Measurements from ENCODE around the gene ATP6V0A4. TPM values are rescaled to one million over a fixed set of nuclear protein-coding genes. Genes with fewer than 3 reads are reported as not detected.

Gene ATP6V0A4
- not detected in 2 replicates for total RNA-seq
- total RNA-seq (2013): not detected
- not detected in 2 replicates for polyA plus RNA-seq
- not detected in 2 replicates for polyA minus RNA-seq

GRCh38 chr7:138797715-138798320, at the start of gene ATP6V0A4, which contains the start of gene TMEM213:
TSS of gene ATP6V0A4 (minus strand) at chr7:138798196. CDS start at chr7:138771247, 26,949 bp downstream.
TSS of gene TMEM213 (plus strand) at chr7:138797994. CDS start at chr7:138798105, 111 bp downstream.
- intact Hi-C loops (cut with micrococcal nuclease): no loop called here
- ChIA-PET POLR2A (no interaction called here), CTCF (no interaction called here)
- Histone ChIP-seq H3K27ac (ENCODE audit: low read length in 2 of 2) (no peak within 1 kb of the TSS), H3K79me2 (ENCODE audit: control insufficient read depth, insufficient read depth, low read length) (no peaks in the 10 kb centered on the region), H3K4me2 (replicated peaks; ENCODE audit: low read depth, low read length, poor library complexity, severe bottlenecking) (no peak within 1 kb of the TSS), H3K27me3 (replicated peaks in 1 of 4; ENCODE audit: control extremely low read depth in 1 of 4, control insufficient read depth in 3 of 4, insufficient read depth in 4 of 4, low read length in 3 of 4) (no peaks in the 10 kb centered on the region), H2AFZ (ENCODE audit: insufficient read depth, low read depth, low read length, poor library complexity, severe bottlenecking) (no peak within 1 kb of the TSS), H3K9me3 (ENCODE audit: control extremely low read depth in 1 of 3, control insufficient read depth in 2 of 3, insufficient read depth in 1 of 3, low read length in 2 of 3) (no peaks in the 10 kb centered on the region), H3K4me3 (ENCODE audit: control extremely low read depth in 1 of 5, extremely low read depth in 1 of 5, insufficient read depth in 1 of 5, low read depth in 2 of 5, low read length in 4 of 5) (no peak within 1 kb of the TSS), H4K20me1 (ENCODE audit: control insufficient read depth, insufficient read depth, low read length, poor library complexity, severe bottlenecking) (no peaks in the 10 kb centered on the region), H3K36me3 (replicated peaks in 1 of 2; ENCODE audit: control extremely low read depth in 1 of 2, control insufficient read depth in 1 of 2, extremely low read depth in 1 of 2, insufficient read depth in 2 of 2, low read length in 1 of 2) (no peaks in the 10 kb centered on the region), H3K9ac (ENCODE audit: low read length) (no peak within 1 kb of the TSS), H3K4me1 (ENCODE audit: control insufficient read depth in 2 of 2, insufficient read depth in 2 of 2, low read length in 2 of 2) (no peaks in the 10 kb centered on the region)
- no peaks in the 10 kb centered on the region for H3K4me1 Mint-ChIP-seq
- ATAC-seq (ENCODE audit: low read depth) (no peak), DNase-seq (no peak)
- TF ChIP-seq EZH2 (IDR thresholded peaks at IDR 0.05; ENCODE audit: borderline replicate concordance, insufficient read depth, low read depth, low read length, poor library complexity, severe bottlenecking): no peak
- TF ChIP-seq, protein P1, sequence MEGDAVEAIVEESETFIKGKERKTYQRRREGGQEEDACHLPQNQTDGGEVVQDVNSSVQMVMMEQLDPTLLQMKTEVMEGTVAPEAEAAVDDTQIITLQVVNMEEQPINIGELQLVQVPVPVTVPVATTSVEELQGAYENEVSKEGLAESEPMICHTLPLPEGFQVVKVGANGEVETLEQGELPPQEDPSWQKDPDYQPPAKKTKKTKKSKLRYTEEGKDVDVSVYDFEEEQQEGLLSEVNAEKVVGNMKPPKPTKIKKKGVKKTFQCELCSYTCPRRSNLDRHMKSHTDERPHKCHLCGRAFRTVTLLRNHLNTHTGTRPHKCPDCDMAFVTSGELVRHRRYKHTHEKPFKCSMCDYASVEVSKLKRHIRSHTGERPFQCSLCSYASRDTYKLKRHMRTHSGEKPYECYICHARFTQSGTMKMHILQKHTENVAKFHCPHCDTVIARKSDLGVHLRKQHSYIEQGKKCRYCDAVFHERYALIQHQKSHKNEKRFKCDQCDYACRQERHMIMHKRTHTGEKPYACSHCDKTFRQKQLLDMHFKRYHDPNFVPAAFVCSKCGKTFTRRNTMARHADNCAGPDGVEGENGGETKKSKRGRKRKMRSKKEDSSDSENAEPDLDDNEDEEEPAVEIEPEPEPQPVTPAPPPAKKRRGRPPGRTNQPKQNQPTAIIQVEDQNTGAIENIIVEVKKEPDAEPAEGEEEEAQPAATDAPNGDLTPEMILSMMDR (IDR thresholded peaks at IDR 0.05): no peak
- no peaks in the 10 kb centered on the region for H3K9me3 Mint-ChIP-seq (ENCODE audit: insufficient read depth)
- WGBS (ENCODE audit: insufficient coverage): 61% methylated on average over 10 of the region's 14 CpGs
- peaks cover 4% of the 10 kb centered on the region for H3K27me3 Mint-ChIP-seq
- H3K27ac Mint-ChIP-seq: no peak within 1 kb of the TSS
- H3K4me3 Mint-ChIP-seq: no peak within 1 kb of the TSS

DNA sequence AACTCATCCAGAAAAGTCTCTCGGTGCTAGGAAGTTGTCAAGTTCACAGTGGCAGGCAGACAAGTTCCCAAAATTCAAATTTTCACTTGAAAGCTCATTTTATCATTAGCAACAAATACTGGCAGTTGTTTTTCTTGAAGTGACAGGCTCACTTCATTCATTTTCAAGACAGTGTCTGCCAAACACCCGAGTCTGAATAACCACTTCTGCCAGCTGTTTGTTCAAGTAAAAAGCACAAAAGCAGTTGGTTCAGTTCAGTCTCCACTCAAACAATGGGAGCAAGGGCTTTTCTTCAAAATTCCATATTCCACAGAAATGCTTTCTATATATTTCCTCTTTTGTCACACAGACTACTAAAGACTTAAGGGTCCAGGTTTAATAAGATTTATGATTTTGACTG, 47.7 kb upstream of the ATP6V0A4 start:
- ChIA-PET CTCF (no interaction called here), POLR2A (no interaction called here)
- DNase-seq (no peak), ATAC-seq (ENCODE audit: low read depth) (no peak)
- no peak overlapping the region for H3K27ac ChIP-seq (ENCODE audit: low read length in 2 of 2)
- no peaks in the 10 kb centered on the region for H3K4me1 ChIP-seq (ENCODE audit: control insufficient read depth in 2 of 2, insufficient read depth in 2 of 2, low read length in 2 of 2)
- H3K9ac ChIP-seq (ENCODE audit: low read length): no peak overlapping the region
- H3K36me3 ChIP-seq (replicated peaks in 1 of 2; ENCODE audit: control extremely low read depth in 1 of 2, control insufficient read depth in 1 of 2, extremely low read depth in 1 of 2, insufficient read depth in 2 of 2, low read length in 1 of 2): no peaks in the 10 kb centered on the region
- no peak for TF ChIP-seq EZH2 (IDR thresholded peaks at IDR 0.05; ENCODE audit: borderline replicate concordance, insufficient read depth, low read depth, low read length, poor library complexity, severe bottlenecking)
- TF ChIP-seq, protein P1 (IDR thresholded peaks at IDR 0.05): no peak
- no peaks in the 10 kb centered on the region for H4K20me1 ChIP-seq (ENCODE audit: control insufficient read depth, insufficient read depth, low read length, poor library complexity, severe bottlenecking)
- peaks cover 3% of the 10 kb centered on the region for H3K9me3 Mint-ChIP-seq (ENCODE audit: insufficient read depth)
- 50% methylated on average over 2 of the region's 2 CpGs for WGBS (ENCODE audit: insufficient coverage)
- no peaks in the 10 kb centered on the region for H3K27me3 Mint-ChIP-seq
- no peaks in the 10 kb centered on the region for H3K4me1 Mint-ChIP-seq
- H3K27ac Mint-ChIP-seq: no peak overlapping the region
- no peak overlapping the region for H2AFZ ChIP-seq (ENCODE audit: insufficient read depth, low read depth, low read length, poor library complexity, severe bottlenecking)
- H3K4me3 ChIP-seq (ENCODE audit: control extremely low read depth in 1 of 5, extremely low read depth in 1 of 5, insufficient read depth in 1 of 5, low read depth in 2 of 5, low read length in 4 of 5): no peak overlapping the region
- H3K27me3 ChIP-seq (replicated peaks in 1 of 4; ENCODE audit: control extremely low read depth in 1 of 4, control insufficient read depth in 3 of 4, insufficient read depth in 4 of 4, low read length in 3 of 4): no peaks in the 10 kb centered on the region
- no peak overlapping the region for H3K4me2 ChIP-seq (replicated peaks; ENCODE audit: low read depth, low read length, poor library complexity, severe bottlenecking)
- intact Hi-C loops (cut with micrococcal nuclease): no loop called here
- no peaks in the 10 kb centered on the region for H3K9me3 ChIP-seq (ENCODE audit: control extremely low read depth in 1 of 3, control insufficient read depth in 2 of 3, insufficient read depth in 1 of 3, low read length in 2 of 3)
- H3K4me3 Mint-ChIP-seq: no peak overlapping the region
- H3K79me2 ChIP-seq (ENCODE audit: control insufficient read depth, insufficient read depth, low read length): no peaks in the 10 kb centered on the region

Measured in B cell (primary cell).